H1 (cell line): ENCODE results near the gene SPRYD3. TPM values are rescaled to one million over a fixed set of nuclear protein-coding genes. Genes with fewer than 3 reads are reported as not detected.

Source experiments
- BCL11A ChIP-seq, 2 experiments: IDR thresholded peaks; one replicate each; pipeline ENCODE4 v1.6.1; 2011; ENCODE audit warnings: low read depth in 2 of 2, low read length in 2 of 2, mild to moderate bottlenecking in 2 of 2
- CTBP2 ChIP-seq: IDR thresholded peaks from 2 replicates; pipeline ENCODE4 v1.7.0; 2011; ENCODE audit warnings: borderline replicate concordance, mild to moderate bottlenecking, moderate library complexity, mixed read lengths, low read length; ENCODE audit not compliant: insufficient read depth, insufficient read length
- HDAC6 ChIP-seq: IDR thresholded peaks from one replicate; pipeline ENCODE4 v1.7.1; 2012; ENCODE audit warnings: low read depth, mild to moderate bottlenecking, inconsistent platforms, low read length, moderate library complexity
- JUN ChIP-seq: IDR thresholded peaks from 2 replicates; pipeline ENCODE4 v1.6.1; 2011; ENCODE audit warnings: low read depth, mild to moderate bottlenecking, improper control_type of control experiment, low read length
- RFX5 ChIP-seq: IDR thresholded peaks from 2 replicates; pipeline ENCODE4 v1.6.1; 2011; ENCODE audit warnings: low read depth, low read length, improper control_type of control experiment, borderline replicate concordance
- SIN3A ChIP-seq, 2 experiments: IDR thresholded peaks in 1 of 2; conservative IDR thresholded peaks in 1 of 2; 2 replicates each; pipeline ENCODE4 v1.6.1; 2011 to 2012; ENCODE audit warnings: low read length in 2 of 2, improper control_type of control experiment in 1 of 2, low read depth in 1 of 2, mild to moderate bottlenecking in 1 of 2
- TBP ChIP-seq: IDR thresholded peaks from 2 replicates; pipeline ENCODE4 v1.6.1; 2011; ENCODE audit warnings: low read depth, low read length, improper control_type of control experiment
- polyA plus RNA-seq, 7 experiments: library from polyadenylated mRNA; depleted of rRNA in 3 of 7; stranded (reverse) in 5 of 7; unstranded in 2 of 7; fragments of >200 nt in 5 of 7; fragments of 200-250 nt in 2 of 7; gene quantifications; 1 replicate in 5 of 7; 2 replicates in 1 of 7; 4 replicates in 1 of 7; pipeline versions ENCODE4 v1.2.1 to v1.2.3, GENCODE V29; 2011 to 2013; ENCODE audit warnings: missing spikeins in 2 of 7, mixed read lengths in 2 of 7
- total RNA-seq: library from RNA; stranded (reverse); fragmentation: NEBNext Ultra II Directional; extraction: Animal tissue kit (Norgen Biotek cat#: 25700); gene quantifications from 2 replicates; pipeline ENCODE4 v1.2.1, GENCODE V29; 2021

SPRYD3 gene
- total and polyA plus RNA-seq, 2 of the 8 experiments (the other 6 are each of a cell fraction or from before 2014, with no cell fraction given): 6.8 to 8.0 TPM

- no peak for TF ChIP-seq RFX5
- TF ChIP-seq HDAC6: no peak
- no peak for TF ChIP-seq TBP
- no peak for TF ChIP-seq SIN3A (conservative IDR thresholded peaks at IDR 0.05 in 1 of 2, IDR thresholded peaks at IDR 0.05 in 1 of 2; ENCODE audit: low read depth in 1 of 2, low read length in 2 of 2)
- no peak for TF ChIP-seq JUN
- no peak for TF ChIP-seq CTBP2
- no peak for TF ChIP-seq BCL11A (IDR thresholded peaks at IDR 0.05; ENCODE audit: low read depth in 2 of 2, low read length in 2 of 2)
These were observed 21.4 kb upstream of the SPRYD3 start (continued) for GRCh38 chr12:53100466-53101151.
